Sigmoid colon (tissue), 4 donors: Measurements from ENCODE around the gene LMBR1.

Experiments
- EP300 ChIP-seq, 4 donors: sonication (generic); formaldehyde crosslinking; IDR thresholded peaks; one replicate each; pipeline ENCODE4 v1.6.1; 2017; ENCODE audit warnings: antibody characterized with exemption in 4 of 4
- POLR2A ChIP-seq, 2 donors: fragments of 450-650 bp; IDR thresholded peaks; one replicate each; pipeline ENCODE4 v1.6.1; 2016; ENCODE audit warnings: antibody characterized with exemption in 2 of 2, mild to moderate bottlenecking in 2 of 2, moderate library complexity in 2 of 2
- POLR2AphosphoS5 ChIP-seq, 4 donors: sonication (generic); formaldehyde crosslinking; IDR thresholded peaks; one replicate each; pipeline ENCODE4 v1.6.1; 2017; ENCODE audit warnings: antibody characterized with exemption in 4 of 4
- TF ChIP-seq, protein P1 (sequence below), 4 experiments: fragments of 450-650 bp in 3 of 4; fragments of 200-600 bp in 1 of 4; IDR thresholded peaks; one replicate each; pipeline ENCODE4 v1.5.1; 2016 to 2019; ENCODE audit warnings: antibody characterized with exemption in 4 of 4, mild to moderate bottlenecking in 3 of 4, moderate library complexity in 2 of 4

- TF ChIP-seq EP300 (IDR thresholded peaks at IDR 0.05) (no peak), POLR2A (IDR thresholded peaks at IDR 0.05) (no peak), POLR2AphosphoS5 (IDR thresholded peaks at IDR 0.05) (no peak)
- TF ChIP-seq, protein P1, sequence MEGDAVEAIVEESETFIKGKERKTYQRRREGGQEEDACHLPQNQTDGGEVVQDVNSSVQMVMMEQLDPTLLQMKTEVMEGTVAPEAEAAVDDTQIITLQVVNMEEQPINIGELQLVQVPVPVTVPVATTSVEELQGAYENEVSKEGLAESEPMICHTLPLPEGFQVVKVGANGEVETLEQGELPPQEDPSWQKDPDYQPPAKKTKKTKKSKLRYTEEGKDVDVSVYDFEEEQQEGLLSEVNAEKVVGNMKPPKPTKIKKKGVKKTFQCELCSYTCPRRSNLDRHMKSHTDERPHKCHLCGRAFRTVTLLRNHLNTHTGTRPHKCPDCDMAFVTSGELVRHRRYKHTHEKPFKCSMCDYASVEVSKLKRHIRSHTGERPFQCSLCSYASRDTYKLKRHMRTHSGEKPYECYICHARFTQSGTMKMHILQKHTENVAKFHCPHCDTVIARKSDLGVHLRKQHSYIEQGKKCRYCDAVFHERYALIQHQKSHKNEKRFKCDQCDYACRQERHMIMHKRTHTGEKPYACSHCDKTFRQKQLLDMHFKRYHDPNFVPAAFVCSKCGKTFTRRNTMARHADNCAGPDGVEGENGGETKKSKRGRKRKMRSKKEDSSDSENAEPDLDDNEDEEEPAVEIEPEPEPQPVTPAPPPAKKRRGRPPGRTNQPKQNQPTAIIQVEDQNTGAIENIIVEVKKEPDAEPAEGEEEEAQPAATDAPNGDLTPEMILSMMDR (IDR thresholded peaks at IDR 0.05), result no peak
These were observed 38.3 kb downstream of the LMBR1 start for GRCh38 chr7:156854654-156855053.
